Stimulated activated CD4-positive, alpha-beta T cell treated with anti-CD3 and anti-CD28 coated beads, Interleukin-1b, Interleukin-23, amount 100 ng/mL, for 4 hours (primary cell): ENCODE data around the gene TOP1.

Source experiments
- DNase-seq, 2 donors: peaks; one replicate each; pipeline ENCODE4 v3.0.0-alpha.2; 2020; ENCODE audit warnings: low read depth in 2 of 2

Gene TOP1

DNA sequence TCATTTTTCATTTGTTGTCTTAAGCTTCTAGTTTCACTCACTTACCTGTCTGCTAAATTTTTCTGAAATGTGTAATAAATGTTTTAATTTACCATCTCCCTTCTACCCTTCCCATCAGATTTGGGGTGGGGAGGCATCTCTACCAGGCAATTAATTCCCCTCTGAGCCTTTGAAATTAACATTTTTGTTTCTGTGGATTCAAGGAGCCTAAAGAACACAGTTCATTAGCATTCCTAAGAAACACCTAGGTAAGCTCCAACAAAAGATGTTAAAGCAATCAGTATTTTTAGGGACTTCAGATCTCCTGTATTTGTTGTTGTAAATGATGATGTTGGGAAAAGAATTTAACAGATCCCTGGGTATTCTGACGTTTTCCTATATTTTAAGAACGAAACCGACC is 6.6 kb downstream of the TOP1 start:
- DNase-seq = no peak

GRCh38 chr20:41037179-41037578 is 8.6 kb downstream of the TOP1 start:
- no peak for DNase-seq

GRCh38 chr20:41038149-41038877 is 9.7 kb downstream of the TOP1 start:
- no peak for DNase-seq

DNA sequence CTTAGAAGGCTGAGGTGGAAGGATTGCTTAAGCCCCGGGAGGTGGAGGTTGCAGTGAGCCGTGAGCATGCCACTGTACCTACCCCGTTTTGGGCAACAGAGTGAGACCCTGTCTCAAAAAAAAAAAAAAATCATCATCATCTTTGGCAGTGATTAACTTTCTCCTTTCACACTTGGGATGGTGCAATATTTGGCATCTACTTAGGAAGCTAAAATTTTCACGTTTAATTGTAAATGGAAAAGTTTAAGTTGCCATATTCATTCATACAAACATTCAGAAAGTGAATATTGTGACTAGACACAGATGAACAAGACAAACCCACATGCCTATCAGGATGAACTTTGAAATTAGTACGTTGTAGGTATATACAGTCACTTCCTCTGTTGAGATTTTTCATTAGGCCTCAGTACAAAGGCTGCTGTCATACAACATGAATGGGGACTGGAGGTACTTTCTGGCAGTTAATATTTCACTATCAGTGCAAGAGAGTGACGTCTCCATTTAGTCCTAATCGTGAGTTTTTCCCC is 10.3 kb downstream of the TOP1 start:
- DNase-seq = no peak

DNA sequence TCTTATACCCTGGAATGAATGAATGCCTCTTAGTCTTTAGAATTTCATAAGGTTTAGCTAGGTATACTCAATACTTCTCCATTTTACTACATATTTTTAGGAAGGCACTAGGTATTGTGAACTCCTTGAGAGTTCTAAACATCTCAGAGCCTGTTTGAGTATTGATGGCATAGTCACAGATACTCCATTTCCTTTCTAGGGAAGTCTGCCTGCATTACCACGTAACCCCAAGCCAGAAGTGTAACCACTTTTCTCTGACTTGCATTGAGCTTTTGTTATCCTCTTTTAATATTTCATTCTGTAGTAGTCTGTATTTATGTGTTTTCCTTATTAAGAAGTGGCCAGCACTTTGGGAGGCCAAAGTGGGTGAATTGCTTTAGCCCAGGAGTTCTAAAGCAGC is 12.2 kb downstream of the TOP1 start:
- no peak for DNase-seq

GRCh38 chr20:41041693-41042092 is 13.1 kb downstream of the TOP1 start:
- DNase-seq = no peak

DNA sequence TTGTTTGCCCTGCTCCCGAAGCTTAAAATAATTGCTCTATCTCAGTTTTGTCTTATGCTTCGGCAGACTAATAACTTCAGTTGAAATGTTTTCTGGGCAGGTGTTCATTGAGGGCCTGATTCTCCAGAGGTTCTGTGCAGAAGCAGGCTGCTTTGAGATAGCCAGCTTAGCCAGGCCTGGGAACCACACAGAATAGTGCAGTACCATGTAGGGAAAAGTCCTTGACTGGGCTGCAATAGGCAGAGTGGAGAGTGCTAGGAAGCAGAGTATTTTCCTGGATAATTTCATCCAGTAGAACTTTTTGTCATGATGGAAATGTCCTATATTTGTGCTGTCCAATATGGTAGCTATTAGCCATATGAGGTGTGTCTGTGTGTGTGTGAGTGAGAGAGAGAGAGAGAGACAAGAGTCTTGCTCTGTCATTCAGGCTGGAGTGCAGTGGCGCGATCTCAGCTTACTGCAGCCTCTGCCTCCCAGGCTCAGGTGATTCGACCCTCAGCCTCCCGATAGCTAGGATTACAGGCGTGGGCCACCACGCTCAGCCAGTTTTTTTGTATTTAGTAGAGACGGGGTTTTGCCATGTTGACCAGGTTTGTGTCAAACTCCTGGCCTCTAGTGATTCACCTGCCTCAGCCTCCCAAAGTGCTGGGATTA is 15.9 kb downstream of the TOP1 start:
- no peak for DNase-seq

DNA sequence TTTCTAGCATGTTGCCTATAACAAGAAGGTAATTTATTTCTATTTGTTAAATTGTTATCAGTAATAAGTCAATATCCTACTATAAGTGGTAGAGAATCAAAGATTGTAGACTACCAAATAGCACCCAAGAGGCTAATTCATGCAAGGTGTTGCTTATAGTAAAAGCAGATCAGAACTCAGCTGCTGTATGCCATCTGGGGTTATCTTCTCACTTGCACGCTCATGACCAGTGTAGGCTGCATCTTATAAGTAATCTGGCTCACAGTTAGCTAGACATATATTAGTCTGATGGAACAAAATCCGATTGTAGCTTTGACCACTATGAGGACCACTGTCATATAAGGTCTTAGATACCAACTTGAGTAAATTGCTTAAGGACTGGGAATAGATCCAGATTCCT is 17.0 kb downstream of the TOP1 start:
- DNase-seq = no peak

DNA sequence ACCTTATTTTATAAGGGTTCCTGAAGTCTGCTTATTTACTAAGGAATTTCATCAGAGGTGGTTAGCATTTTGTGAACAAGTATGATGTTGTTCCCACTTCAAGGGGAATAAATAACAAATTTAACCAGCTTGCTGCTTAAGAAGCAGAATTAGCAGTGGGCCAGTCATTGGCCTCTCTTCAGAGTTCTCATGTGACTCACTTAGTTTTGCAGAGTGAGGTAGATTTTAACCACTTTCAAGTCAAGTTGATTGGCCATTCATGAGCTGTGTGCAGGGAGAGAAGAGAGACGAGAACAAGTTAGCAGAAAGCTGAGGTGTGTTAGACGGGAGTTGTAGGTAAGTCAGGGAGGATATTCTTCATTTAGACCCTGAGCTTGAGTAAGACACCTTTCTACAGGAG is 18.1 kb downstream of the TOP1 start:
- DNase-seq = no peak

DNA sequence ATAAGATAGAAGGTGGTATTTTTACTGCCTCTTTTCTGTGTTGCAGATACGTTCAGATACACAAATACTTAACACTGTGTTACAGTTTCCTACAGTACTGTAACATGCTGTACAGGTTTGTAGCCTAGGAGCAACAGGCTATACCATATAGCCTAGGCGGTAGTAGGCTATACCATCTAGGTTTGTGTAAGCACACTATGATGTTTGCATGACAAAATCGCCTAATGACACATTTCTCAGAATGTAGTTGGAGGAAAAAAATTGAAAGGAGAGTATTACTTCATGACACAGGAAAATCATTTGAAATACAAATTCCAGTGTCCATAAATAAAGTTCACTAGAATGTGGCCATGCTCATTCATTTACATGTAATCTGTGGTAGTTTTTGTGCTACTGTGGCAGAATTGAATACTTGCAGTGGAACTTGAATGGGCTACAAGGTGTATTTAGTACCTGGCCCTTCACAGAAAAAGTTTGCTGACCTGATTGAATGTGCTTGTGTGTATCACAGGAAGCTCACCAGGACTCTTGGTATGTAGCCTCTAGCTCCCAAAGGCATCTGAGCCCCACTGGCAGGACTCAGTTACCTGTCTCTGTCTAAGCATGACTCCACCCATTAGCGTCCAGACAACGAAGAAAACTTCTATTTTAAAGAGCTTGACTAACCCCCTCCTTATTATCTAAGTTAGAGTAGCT is 18.8 kb downstream of the TOP1 start:
- DNase-seq = no peak

- no peak for DNase-seq
Observed at GRCh38 chr20:41047975-41048305, 19.3 kb downstream of the TOP1 start.

GRCh38 chr20:41048461-41049301 is 20.1 kb downstream of the TOP1 start:
- DNase-seq = no peak

- DNase-seq = no peak
Observed at GRCh38 chr20:41049451-41049850, 20.8 kb downstream of the TOP1 start.

DNA sequence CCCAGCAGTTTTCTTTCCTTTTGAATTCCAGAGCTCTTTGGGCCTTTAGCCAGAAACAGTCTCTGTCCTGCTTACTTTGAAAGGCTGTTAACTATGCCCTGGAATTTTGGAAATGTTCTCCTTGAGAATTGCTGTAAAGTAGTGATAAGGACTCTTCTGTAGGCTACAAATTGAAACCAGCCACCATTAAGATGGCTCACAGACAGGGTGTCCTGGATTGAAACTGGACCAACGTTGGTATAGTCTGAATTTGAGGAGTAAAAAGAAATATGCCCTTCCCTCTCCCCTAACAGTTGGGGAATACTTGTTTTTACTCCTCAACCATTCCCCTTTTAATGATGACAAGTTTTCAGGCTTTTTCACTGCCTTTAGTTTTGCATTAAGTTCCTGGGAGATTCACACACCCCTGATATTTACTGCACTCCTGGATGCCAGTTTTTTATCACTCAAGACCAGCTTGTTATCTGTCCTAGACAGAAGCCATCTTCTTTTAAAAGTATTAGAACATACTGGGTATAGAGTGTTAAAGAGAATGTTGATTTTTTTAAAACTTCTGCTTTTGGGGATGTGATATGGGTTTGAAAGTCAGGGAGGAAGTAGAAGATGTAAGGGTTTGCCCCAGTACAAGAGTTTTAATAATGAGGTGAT is 21.9 kb downstream of the TOP1 start:
- no peak for DNase-seq

GRCh38 chr20:41051009-41051825 is 22.6 kb downstream of the TOP1 start:
- no peak for DNase-seq

DNA sequence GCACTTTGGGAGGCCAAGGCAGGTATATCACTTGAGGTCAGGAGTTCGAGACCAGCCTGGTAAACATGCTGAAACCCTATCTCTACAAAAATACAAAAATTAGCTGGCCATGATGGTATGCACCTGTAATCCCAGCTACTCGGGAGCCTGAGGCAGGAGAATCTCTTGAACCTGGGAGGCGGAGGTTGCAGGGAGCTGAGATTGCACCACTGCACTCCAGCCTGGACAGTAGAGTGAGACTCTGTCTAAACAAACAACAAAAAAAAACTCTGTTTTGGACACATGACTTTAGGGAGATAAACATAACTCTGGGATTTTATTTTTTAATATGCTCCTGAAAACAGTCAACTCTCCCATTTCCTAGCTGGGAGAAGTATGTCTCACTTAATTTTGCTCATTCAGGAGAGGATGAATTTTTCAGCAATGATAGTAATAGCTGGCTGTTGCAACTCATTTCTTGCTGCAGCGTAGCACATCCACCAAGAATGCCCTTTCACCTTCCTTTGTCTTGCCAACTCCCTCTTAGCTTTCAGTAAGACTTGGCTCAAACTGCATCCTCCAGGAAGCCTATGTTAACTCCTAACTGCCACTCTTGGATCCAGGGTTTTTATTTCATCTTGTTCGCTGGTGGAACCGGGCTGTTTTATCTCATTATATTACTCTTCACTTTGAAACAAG is 24.3 kb downstream of the TOP1 start:
- DNase-seq = no peak

- no peak for DNase-seq
Observed at GRCh38 chr20:41054070-41054846, 25.6 kb downstream of the TOP1 start.

GRCh38 chr20:41054847-41055230 is 26.2 kb downstream of the TOP1 start:
- no peak for DNase-seq

GRCh38 chr20:41055679-41056078 is 27.1 kb downstream of the TOP1 start:
- DNase-seq = no peak
